ENCODE data around the gene DCTD. TPM values are rescaled to one million over a fixed set of nuclear protein-coding genes. Genes with fewer than 3 reads are reported as not detected.

The DCTD gene
- total and polyA plus RNA-seq, 2 of the 13 experiments (the other 11 are each of a cell fraction or from before 2014, with no cell fraction given) = 85.1 to 95.3 TPM

DNA sequence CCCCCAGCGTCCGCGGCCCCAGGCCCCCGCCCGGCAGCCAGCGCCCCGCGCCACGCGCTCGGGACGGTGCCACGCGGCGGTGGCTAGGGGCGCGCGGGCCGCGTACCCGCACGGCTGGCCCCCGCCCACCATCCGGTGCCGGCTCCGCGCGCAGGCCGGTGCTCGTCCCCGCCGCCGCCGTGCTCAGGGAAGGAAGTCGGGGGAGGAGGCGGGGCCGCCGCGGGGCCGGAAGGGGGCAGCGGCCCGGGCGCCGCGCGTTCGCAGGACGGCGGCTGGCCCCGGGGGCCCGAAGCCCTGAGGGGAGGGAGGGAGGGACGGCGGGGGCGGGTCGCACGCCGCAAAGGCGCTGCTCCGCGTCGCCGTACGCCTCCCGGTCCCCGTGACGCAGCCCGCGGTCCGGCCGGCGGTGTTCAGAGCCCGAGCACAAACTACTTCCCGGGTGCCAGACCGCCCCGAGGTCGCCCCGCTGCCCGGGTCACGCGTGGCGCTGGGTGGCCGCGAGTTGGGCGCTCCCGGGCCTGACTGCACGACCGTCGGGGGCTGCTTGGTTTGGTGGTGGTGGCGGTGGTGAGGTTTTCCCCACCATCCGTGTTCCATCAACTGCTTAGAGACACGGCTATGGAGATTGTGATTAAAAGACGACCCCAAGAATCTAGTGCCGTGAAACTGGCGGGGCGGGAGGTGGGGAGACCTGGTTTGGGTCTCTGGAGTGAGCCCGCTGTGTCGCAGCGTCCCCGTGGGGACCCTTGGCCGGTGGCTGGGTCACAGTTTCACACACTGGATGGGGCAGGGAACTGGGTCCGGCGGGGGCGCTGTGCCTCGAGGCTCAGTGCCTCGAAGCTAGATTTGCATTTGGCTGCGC, at the start of gene DCTD (continued):
- TF ChIP-seq, protein P1, sequence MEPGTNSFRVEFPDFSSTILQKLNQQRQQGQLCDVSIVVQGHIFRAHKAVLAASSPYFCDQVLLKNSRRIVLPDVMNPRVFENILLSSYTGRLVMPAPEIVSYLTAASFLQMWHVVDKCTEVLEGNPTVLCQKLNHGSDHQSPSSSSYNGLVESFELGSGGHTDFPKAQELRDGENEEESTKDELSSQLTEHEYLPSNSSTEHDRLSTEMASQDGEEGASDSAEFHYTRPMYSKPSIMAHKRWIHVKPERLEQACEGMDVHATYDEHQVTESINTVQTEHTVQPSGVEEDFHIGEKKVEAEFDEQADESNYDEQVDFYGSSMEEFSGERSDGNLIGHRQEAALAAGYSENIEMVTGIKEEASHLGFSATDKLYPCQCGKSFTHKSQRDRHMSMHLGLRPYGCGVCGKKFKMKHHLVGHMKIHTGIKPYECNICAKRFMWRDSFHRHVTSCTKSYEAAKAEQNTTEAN (CRISPR knock-in tag; conservative IDR thresholded peaks at IDR 0.05) = peak; percentile 37; the same call in 1 of the 2 replicates
- TF ChIP-seq SNAPC2 (CRISPR knock-in tag; IDR thresholded peaks at IDR 0.05) (no peak), MXD4 (CRISPR knock-in tag; IDR thresholded peaks at IDR 0.05) (peak; percentile 41; the same call in 1 of the 2 replicates), ZNF816 (CRISPR knock-in tag; IDR thresholded peaks at IDR 0.05; ENCODE audit: borderline replicate concordance) (peak; percentile 77; the same call in 1 of the 2 replicates), MEF2D (CRISPR knock-in tag; IDR thresholded peaks at IDR 0.05) (peak; percentile 32; the same call in 1 of the 2 replicates), ONECUT2 (CRISPR knock-in tag; IDR thresholded peaks at IDR 0.05) (no peak), RORA (CRISPR knock-in tag; IDR thresholded peaks at IDR 0.05) (no peak), ZNF713 (CRISPR knock-in tag; IDR thresholded peaks at IDR 0.05) (no peak), TRIM24 (CRISPR knock-in tag; IDR thresholded peaks at IDR 0.05) (no peak), ARNT2 (CRISPR knock-in tag; IDR thresholded peaks at IDR 0.05; ENCODE audit: low read depth) (peak; percentile 56), ZNF253 (CRISPR knock-in tag; IDR thresholded peaks at IDR 0.05; ENCODE audit: borderline replicate concordance) (0 out of 2 replicates have a peak, but pooled peaks have one; percentile 31), HNRNPUL1 (IDR thresholded peaks at IDR 0.05; ENCODE audit: low read depth, low read length) (no peak), ZSCAN30 (CRISPR knock-in tag; IDR thresholded peaks at IDR 0.05) (peak; percentile 35; the same call in 1 of the 2 replicates), ATAD3A (CRISPR knock-in tag; IDR thresholded peaks at IDR 0.05) (0 out of 2 replicates have a peak, but pooled peaks have one; percentile 33), ARNT (IDR thresholded peaks at IDR 0.05) (no peak), NR2F6 (IDR thresholded peaks at IDR 0.05) (no peak), NR2F6 (CRISPR knock-in tag; IDR thresholded peaks at IDR 0.05) (peak; percentile 37; the same call in 1 of the 2 replicates), SMYD3 (CRISPR knock-in tag; IDR thresholded peaks at IDR 0.05) (no peak), MEIS2 (CRISPR knock-in tag; IDR thresholded peaks at IDR 0.05) (peak; percentile 23; the same call in 1 of the 2 replicates), KAT7 (CRISPR knock-in tag; IDR thresholded peaks at IDR 0.05; ENCODE audit: borderline replicate concordance) (no peak), ZNF772 (CRISPR knock-in tag; IDR thresholded peaks at IDR 0.05) (peak; percentile 84)
- TF ChIP-seq, protein P2, sequence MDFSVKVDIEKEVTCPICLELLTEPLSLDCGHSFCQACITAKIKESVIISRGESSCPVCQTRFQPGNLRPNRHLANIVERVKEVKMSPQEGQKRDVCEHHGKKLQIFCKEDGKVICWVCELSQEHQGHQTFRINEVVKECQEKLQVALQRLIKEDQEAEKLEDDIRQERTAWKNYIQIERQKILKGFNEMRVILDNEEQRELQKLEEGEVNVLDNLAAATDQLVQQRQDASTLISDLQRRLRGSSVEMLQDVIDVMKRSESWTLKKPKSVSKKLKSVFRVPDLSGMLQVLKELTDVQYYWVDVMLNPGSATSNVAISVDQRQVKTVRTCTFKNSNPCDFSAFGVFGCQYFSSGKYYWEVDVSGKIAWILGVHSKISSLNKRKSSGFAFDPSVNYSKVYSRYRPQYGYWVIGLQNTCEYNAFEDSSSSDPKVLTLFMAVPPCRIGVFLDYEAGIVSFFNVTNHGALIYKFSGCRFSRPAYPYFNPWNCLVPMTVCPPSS (IDR thresholded peaks at IDR 0.05) = no peak
- TF ChIP-seq, protein P3, sequence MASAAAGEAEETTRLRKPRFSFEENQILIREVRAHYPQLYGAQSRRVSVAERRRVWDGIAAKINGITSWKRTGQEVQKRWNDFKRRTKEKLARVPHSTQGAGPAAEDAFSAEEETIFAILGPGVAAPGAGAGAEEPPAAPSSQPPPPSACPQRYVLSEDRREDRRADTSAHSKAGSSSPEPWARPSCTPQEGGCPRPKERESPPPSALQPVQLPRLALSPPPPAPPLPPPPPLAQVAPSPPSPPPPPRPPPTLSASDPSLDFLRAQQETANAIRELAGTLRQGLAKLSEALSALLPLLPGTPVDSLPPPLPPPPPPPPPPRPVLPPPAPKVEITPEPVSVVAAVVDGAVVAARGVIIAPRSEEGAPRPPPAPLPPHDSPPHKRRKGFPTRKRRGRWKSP (CRISPR knock-in tag; IDR thresholded peaks at IDR 0.05) = peak; percentile 79; the same call in 1 of the 2 replicates
- TF ChIP-seq, protein P4, sequence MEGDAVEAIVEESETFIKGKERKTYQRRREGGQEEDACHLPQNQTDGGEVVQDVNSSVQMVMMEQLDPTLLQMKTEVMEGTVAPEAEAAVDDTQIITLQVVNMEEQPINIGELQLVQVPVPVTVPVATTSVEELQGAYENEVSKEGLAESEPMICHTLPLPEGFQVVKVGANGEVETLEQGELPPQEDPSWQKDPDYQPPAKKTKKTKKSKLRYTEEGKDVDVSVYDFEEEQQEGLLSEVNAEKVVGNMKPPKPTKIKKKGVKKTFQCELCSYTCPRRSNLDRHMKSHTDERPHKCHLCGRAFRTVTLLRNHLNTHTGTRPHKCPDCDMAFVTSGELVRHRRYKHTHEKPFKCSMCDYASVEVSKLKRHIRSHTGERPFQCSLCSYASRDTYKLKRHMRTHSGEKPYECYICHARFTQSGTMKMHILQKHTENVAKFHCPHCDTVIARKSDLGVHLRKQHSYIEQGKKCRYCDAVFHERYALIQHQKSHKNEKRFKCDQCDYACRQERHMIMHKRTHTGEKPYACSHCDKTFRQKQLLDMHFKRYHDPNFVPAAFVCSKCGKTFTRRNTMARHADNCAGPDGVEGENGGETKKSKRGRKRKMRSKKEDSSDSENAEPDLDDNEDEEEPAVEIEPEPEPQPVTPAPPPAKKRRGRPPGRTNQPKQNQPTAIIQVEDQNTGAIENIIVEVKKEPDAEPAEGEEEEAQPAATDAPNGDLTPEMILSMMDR (CRISPR knock-in tag; IDR thresholded peaks at IDR 0.05) = peak; percentile 79
- TF ChIP-seq, protein P5, sequence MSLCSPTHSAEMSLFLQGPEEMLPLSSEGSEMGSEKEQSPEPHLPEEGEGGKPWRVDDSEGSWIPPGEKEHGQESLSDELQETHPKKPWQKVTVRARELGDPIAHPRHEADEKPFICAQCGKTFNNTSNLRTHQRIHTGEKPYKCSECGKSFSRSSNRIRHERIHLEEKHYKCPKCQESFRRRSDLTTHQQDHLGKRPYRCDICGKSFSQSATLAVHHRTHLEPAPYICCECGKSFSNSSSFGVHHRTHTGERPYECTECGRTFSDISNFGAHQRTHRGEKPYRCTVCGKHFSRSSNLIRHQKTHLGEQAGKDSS (CRISPR knock-in tag; IDR thresholded peaks at IDR 0.05; ENCODE audit: borderline replicate concordance, low read depth) = no peak

Data from HepG2 (cell line).